Endothelial cell of umbilical vein (primary cell): ENCODE data around the gene KCTD13. TPM values are rescaled to one million over a fixed set of nuclear protein-coding genes. Genes with fewer than 3 reads are reported as not detected.

ENCODE experiments used
- BruUV-seq: library from RNA; stranded (reverse); fragments of 400-500 nt; replicated peaks from 2 replicates; lab custom pipeline; 2021; lab: Mats Ljungman, UMichigan
- CTCF ChIA-PET: fragments of 300-600, 350-600 bp; sonication (Branson Sonifier 250); formaldehyde crosslinking; loops from one replicate; lab custom pipeline; 2021; ENCODE audit warnings: antibody characterized with exemption, inconsistent platforms; lab: Charles Lee
- POLR2A ChIA-PET: fragments of 300-600, 350-600 bp; sonication (Branson Sonifier 250); formaldehyde crosslinking; loops from one replicate; lab custom pipeline; 2021; ENCODE audit warnings: antibody characterized with exemption, inconsistent platforms; lab: Charles Lee
- DNase-seq: peaks from one replicate; pipeline ENCODE4 v3.0.0-alpha.2; 2011; ENCODE audit warnings: low read depth, low spot score
- FAIRE-seq: peaks from 2 replicates; lab custom pipeline; 2011; peaks lifted over from hg19 to GRCh38; lab: Jason Lieb, UNC
- H2AFZ ChIP-seq: 2 replicates; pipeline ENCODE4 v1.6.0; 2012; ENCODE audit warnings: low read depth, low read length, control low read depth, inconsistent platforms
- H3K27ac ChIP-seq: 2 replicates; pipeline ENCODE4 v1.5.1; 2011; ENCODE audit warnings: low read depth, mild to moderate bottlenecking, control low read depth, low read length, moderate library complexity; ENCODE audit not compliant: insufficient read depth
- H3K27me3 ChIP-seq, 2 experiments: 2 replicates each; pipeline versions ENCODE4 v1.6.0 to v1.6.1; 2011; ENCODE audit warnings: low read length in 2 of 2, mixed read lengths in 1 of 2; ENCODE audit not compliant: control insufficient read depth in 2 of 2, insufficient read depth in 2 of 2
- H3K36me3 ChIP-seq, 2 experiments: 2 replicates in 1 of 2; 3 replicates in 1 of 2; pipeline ENCODE4 v1.5.1; 2011; ENCODE audit warnings: low read length in 2 of 2, mild to moderate bottlenecking in 1 of 2, moderate library complexity in 1 of 2; ENCODE audit not compliant: control insufficient read depth in 2 of 2, insufficient read depth in 2 of 2; ENCODE audit errors: extremely low read depth in 1 of 2
- H3K4me1 ChIP-seq: 3 replicates; pipeline ENCODE4 v1.5.1; 2011; ENCODE audit warnings: mild to moderate bottlenecking, low read length; ENCODE audit not compliant: control insufficient read depth, insufficient read depth; ENCODE audit errors: extremely low read depth
- H3K4me2 ChIP-seq: 2 replicates; pipeline ENCODE4 v1.6.1; 2011; ENCODE audit warnings: low read length, control low read depth, mixed read lengths; ENCODE audit not compliant: insufficient read depth
- H3K4me3 ChIP-seq, 3 experiments: fragments of 200-600 bp in 1 of 3; sonication (generic), shearing (Covaris generic) in 1 of 3; replicated peaks in 1 of 3; 2 replicates each; pipeline ENCODE4 v1.5.1; 2011 to 2016; ENCODE audit warnings: control low read depth in 3 of 3, low read length in 3 of 3, mild to moderate bottlenecking in 2 of 3, inconsistent platforms in 1 of 3, low read depth in 1 of 3, moderate library complexity in 1 of 3; ENCODE audit not compliant: insufficient read depth in 1 of 3
- H3K79me2 ChIP-seq: 2 replicates; pipeline ENCODE4 v1.6.0; 2012; ENCODE audit warnings: low read length, inconsistent platforms; ENCODE audit not compliant: control insufficient read depth, insufficient read depth
- H3K9ac ChIP-seq: replicated peaks from 2 replicates; pipeline ENCODE3; 2011; ENCODE audit warnings: low read length, control low read depth; ENCODE audit not compliant: insufficient read depth; ENCODE audit errors: extremely low read depth
- H3K9me1 ChIP-seq: replicated peaks from 3 replicates; pipeline ENCODE4 v1.6.0; 2011; ENCODE audit warnings: mild to moderate bottlenecking, low read length; ENCODE audit not compliant: control insufficient read depth, insufficient read depth; ENCODE audit errors: extremely low read depth
- H3K9me3 ChIP-seq: replicated peaks from 2 replicates; pipeline ENCODE4 v1.5.1; 2012; ENCODE audit warnings: low read length, inconsistent platforms; ENCODE audit not compliant: control insufficient read depth, insufficient read depth
- H4K20me1 ChIP-seq: replicated peaks from 2 replicates; pipeline ENCODE3; 2011; ENCODE audit warnings: mild to moderate bottlenecking, low read length; ENCODE audit not compliant: control insufficient read depth, insufficient read depth; ENCODE audit errors: extremely low read depth
- EZH2 ChIP-seq: IDR thresholded peaks from 2 replicates; pipeline ENCODE4 v1.6.1; 2012; ENCODE audit warnings: borderline replicate concordance, low read depth, mild to moderate bottlenecking, moderate library complexity, low read length, inconsistent platforms; ENCODE audit not compliant: severe bottlenecking
- FOS ChIP-seq: IDR thresholded peaks from 2 replicates; pipeline ENCODE4 v1.6.1; 2011; ENCODE audit warnings: mild to moderate bottlenecking, low read length, moderate library complexity, borderline replicate concordance; ENCODE audit not compliant: insufficient read depth
- GATA2 ChIP-seq: IDR thresholded peaks from 2 replicates; pipeline ENCODE4 v1.7.0; 2011; ENCODE audit warnings: low read depth, mild to moderate bottlenecking, moderate library complexity, mixed read lengths, low read length; ENCODE audit not compliant: insufficient read length, insufficient read depth
- JUN ChIP-seq: IDR thresholded peaks from 2 replicates; pipeline ENCODE4 v1.6.1; 2011; ENCODE audit warnings: borderline replicate concordance, low read depth; ENCODE audit not compliant: insufficient read length, insufficient read depth
- MYC ChIP-seq: IDR thresholded peaks from one replicate; pipeline ENCODE4 v1.6.1; 2011; ENCODE audit warnings: mild to moderate bottlenecking, low read depth, low read length
- POLR2A ChIP-seq: IDR thresholded peaks from 2 replicates; pipeline ENCODE4 v1.6.1; 2012; ENCODE audit warnings: low read depth, mild to moderate bottlenecking, control low read depth, low read length
- POLR2AphosphoS5 ChIP-seq: IDR thresholded peaks from 2 replicates; pipeline ENCODE4 v1.6.1; 2012; ENCODE audit warnings: low read depth, mild to moderate bottlenecking, control low read depth, low read length, moderate library complexity; ENCODE audit not compliant: insufficient read depth
- dilution Hi-C: fragments of 300-500 bp; cut with MboI; formaldehyde crosslinking; loops from one replicate; pipeline ENCODE4 v1.15.0; 2019; ENCODE audit warnings: low sequenced_read_pairs; ENCODE audit not compliant: extremely low pct_ligation_motif_present
- intact Hi-C: fragments of 100-400 bp; cut with micrococcal nuclease; formaldehyde crosslinking; loops from one replicate; pipeline ENCODE4 v1.10.0; 2022
- polyA plus RNA-seq, 4 experiments: library from polyadenylated mRNA; depleted of rRNA in 3 of 4; stranded (reverse) in 3 of 4; unstranded in 1 of 4; fragments of >200 nt; gene quantifications; 2 replicates each; pipeline versions ENCODE4 v1.2.1 to v1.2.3, GENCODE V29; 2011 to 2012; ENCODE audit warnings: missing spikeins in 1 of 4
- total RNA-seq: library from RNA; stranded (reverse); gene quantifications from 2 replicates; pipeline ENCODE4 v1.2.3, GENCODE V29; 2021
- TF ChIP-seq, protein P1 (sequence below), 2 donors: IDR thresholded peaks; 1 replicate in 1 of 2; 2 replicates in 1 of 2; pipeline ENCODE4 v1.5.1; 2011; ENCODE audit warnings: low read length in 2 of 2, mild to moderate bottlenecking in 2 of 2, moderate library complexity in 2 of 2, control low read depth in 1 of 2, inconsistent platforms in 1 of 2, low read depth in 1 of 2; ENCODE audit not compliant: insufficient read depth in 1 of 2; ENCODE audit errors: extremely low read depth in 1 of 2
- TF ChIP-seq, protein P2 (sequence below): IDR thresholded peaks from 2 replicates; pipeline ENCODE4 v1.6.1; 2011; ENCODE audit not compliant: insufficient read depth, insufficient read length

KCTD13 gene
- total and polyA plus RNA-seq, 2 donors (not counting 3 experiments of a cell fraction or from before 2014, with no cell fraction given): 22.6 to 24.2 TPM

DNA sequence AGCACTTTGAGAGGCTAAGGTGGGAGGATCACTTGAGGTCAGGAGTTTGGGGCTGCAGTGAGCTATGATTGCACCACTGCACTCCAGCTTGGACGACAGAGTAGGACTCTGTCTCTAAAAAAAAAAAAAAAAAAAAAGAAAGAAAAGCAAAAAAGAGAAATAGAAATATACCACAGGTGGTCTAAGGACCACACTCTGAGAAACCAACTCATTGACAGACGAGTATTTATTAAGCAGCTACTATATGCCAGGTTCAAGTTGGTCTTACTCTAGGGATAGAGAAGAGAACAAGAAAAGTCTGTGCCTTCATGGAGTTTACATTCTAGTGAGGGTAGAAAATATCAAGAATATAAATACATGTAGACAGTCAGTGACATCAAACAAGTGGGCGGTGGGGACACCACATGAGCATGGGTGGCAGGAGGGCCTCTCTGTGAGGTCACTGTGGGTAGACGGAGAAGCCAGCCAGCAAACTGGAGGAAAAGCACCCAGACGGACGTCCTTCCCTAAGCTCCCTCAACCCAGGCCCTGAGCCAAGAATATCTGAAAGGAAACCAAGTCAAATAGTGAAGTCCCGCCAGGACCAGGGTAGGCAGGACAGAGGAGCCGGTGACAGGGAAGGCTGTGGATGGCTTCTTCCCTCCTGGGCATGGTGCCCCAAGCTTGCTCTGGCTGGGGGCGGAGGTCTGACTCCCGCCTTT lies 67.7 kb downstream of the KCTD13 start:
- CTCF ChIA-PET: interaction anchor here (2.5 kb wide), 1 partner anchor 10 kb away, joined by 24 read pairs; no protein-coding TSS in a partner anchor
- TF ChIP-seq JUN (no peak), FOS (no peak), POLR2A (no peak), MYC (no peak), EZH2 (no peak), GATA2 (no peak), POLR2AphosphoS5 (no peak)
- TF ChIP-seq, protein P1, sequence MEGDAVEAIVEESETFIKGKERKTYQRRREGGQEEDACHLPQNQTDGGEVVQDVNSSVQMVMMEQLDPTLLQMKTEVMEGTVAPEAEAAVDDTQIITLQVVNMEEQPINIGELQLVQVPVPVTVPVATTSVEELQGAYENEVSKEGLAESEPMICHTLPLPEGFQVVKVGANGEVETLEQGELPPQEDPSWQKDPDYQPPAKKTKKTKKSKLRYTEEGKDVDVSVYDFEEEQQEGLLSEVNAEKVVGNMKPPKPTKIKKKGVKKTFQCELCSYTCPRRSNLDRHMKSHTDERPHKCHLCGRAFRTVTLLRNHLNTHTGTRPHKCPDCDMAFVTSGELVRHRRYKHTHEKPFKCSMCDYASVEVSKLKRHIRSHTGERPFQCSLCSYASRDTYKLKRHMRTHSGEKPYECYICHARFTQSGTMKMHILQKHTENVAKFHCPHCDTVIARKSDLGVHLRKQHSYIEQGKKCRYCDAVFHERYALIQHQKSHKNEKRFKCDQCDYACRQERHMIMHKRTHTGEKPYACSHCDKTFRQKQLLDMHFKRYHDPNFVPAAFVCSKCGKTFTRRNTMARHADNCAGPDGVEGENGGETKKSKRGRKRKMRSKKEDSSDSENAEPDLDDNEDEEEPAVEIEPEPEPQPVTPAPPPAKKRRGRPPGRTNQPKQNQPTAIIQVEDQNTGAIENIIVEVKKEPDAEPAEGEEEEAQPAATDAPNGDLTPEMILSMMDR (IDR thresholded peaks at IDR 0.05; ENCODE audit: extremely low read depth in 1 of 2, insufficient read depth in 1 of 2, low read depth in 1 of 2, low read length in 2 of 2): no peak
- TF ChIP-seq, protein P2, sequence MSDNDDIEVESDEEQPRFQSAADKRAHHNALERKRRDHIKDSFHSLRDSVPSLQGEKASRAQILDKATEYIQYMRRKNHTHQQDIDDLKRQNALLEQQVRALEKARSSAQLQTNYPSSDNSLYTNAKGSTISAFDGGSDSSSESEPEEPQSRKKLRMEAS: no peak
- no peak for FAIRE-seq

More for the DNA sequence above, 67.7 kb downstream of the KCTD13 start:
- Histone ChIP-seq H3K9me3 (no peaks in the 10 kb centered on the region), H4K20me1 (no peaks in the 10 kb centered on the region), H3K27me3 (no peaks in the 10 kb centered on the region), H3K4me1 (peaks cover 7% of the 10 kb centered on the region), H2AFZ (no peak overlapping the region), H3K9me1 (no peaks in the 10 kb centered on the region), H3K4me2 (no peak overlapping the region), H3K79me2 (peaks cover 14% of the 10 kb centered on the region), H3K4me3 (no peak overlapping the region), H3K9ac (no peak overlapping the region), H3K27ac (no peak overlapping the region), H3K36me3 (peaks cover 0 to 19% of the 10 kb centered on the region in 2 experiments)
- POLR2A ChIA-PET: no interaction called here
- TSS peak; percentile 12 for BruUV-seq
- dilution Hi-C loops: no loop called here
- DNase-seq: no peak
- intact Hi-C loops: no loop called here
